Stimulated activated CD4-positive, alpha-beta T cell treated with anti-CD3 and anti-CD28 coated beads, Interleukin-12 subunit alpha, Interleukin-12 subunit beta, amount 100 ng/mL, for 4 hours (primary cell): ENCODE data around the gene ADGRG3.

Experiments used
- DNase-seq: peaks from one replicate; pipeline ENCODE4 v3.0.0-alpha.2; 2020

Gene ADGRG3

GRCh38 chr16:57630931-57631845, 36.9 kb upstream of the ADGRG3 start:
- no peak for DNase-seq

GRCh38 chr16:57632568-57632967, 35.5 kb upstream of the ADGRG3 start:
- no peak for DNase-seq

- no peak for DNase-seq
Measured at GRCh38 chr16:57633383-57634064, 34.6 kb upstream of the ADGRG3 start.

GRCh38 chr16:57634171-57634570, 33.9 kb upstream of the ADGRG3 start:
- DNase-seq = no peak

GRCh38 chr16:57635266-57636097, 32.6 kb upstream of the ADGRG3 start:
- no peak for DNase-seq

- DNase-seq = no peak
Measured at GRCh38 chr16:57636184-57636583, 31.9 kb upstream of the ADGRG3 start.

GRCh38 chr16:57637020-57637419, 31.1 kb upstream of the ADGRG3 start:
- DNase-seq = no peak

GRCh38 chr16:57637424-57637823, 30.7 kb upstream of the ADGRG3 start:
- DNase-seq = no peak

- no peak for DNase-seq
Measured at GRCh38 chr16:57637965-57638364, 30.1 kb upstream of the ADGRG3 start.

GRCh38 chr16:57638381-57638780, 29.7 kb upstream of the ADGRG3 start:
- no peak for DNase-seq

- no peak for DNase-seq
Measured at GRCh38 chr16:57639172-57639887, 28.8 kb upstream of the ADGRG3 start.

- no peak for DNase-seq
Measured at GRCh38 chr16:57640185-57640584, 27.9 kb upstream of the ADGRG3 start.

GRCh38 chr16:57640612-57641011, 27.5 kb upstream of the ADGRG3 start:
- no peak for DNase-seq

- DNase-seq = no peak
Measured at GRCh38 chr16:57642160-57643135, 25.7 kb upstream of the ADGRG3 start.

- DNase-seq = no peak
Measured at GRCh38 chr16:57643147-57643874, 24.8 kb upstream of the ADGRG3 start.

- DNase-seq = no peak
Measured at GRCh38 chr16:57643910-57644309, 24.2 kb upstream of the ADGRG3 start.

GRCh38 chr16:57644383-57645014, 23.6 kb upstream of the ADGRG3 start:
- no peak for DNase-seq

GRCh38 chr16:57645169-57645568, 22.9 kb upstream of the ADGRG3 start:
- DNase-seq = no peak

GRCh38 chr16:57645691-57646387, 22.3 kb upstream of the ADGRG3 start:
- DNase-seq = no peak
